Frontal cortex (tissue), 1 donor: ENCODE data around the gene AOX1. TPM values are rescaled to one million over a fixed set of nuclear protein-coding genes. Genes with fewer than 3 reads are reported as not detected.

Experiments
- total RNA-seq: library from RNA; depleted of rRNA; stranded (reverse); fragments of >200 nt; gene quantifications from one replicate; pipeline ENCODE4 v1.2.3, GENCODE V29; 2014

AOX1 gene
- total RNA-seq, 1 donor from 2014 or later, result 0.82 TPM

Other genes starting within 250 kb of the AOX1 start
- gene KCTD18, start 75.9 kb upstream of the AOX1 start, total RNA-seq, result 12.6 TPM
- gene SGO2, start 59.8 kb upstream of the AOX1 start, total RNA-seq, result 2.9 TPM
- 437 TPM for gene BZW1, start 225.9 kb downstream of the AOX1 start, total RNA-seq